ENCODE measurements around the gene CHST12.
A peak's percentile ranks its signal among the peaks of the same experiment; 100 is the strongest.

Gene CHST12

GRCh38 chr7:2372724-2373123 lies 30.7 kb upstream of the CHST12 start:
- no peaks in the 10 kb centered on the region for H3K9me3 ChIP-seq (ENCODE audit: control extremely low read depth in 1 of 5, control insufficient read depth in 4 of 5, insufficient read depth in 2 of 5, low read depth in 1 of 5, low read length in 4 of 5)
- no peak overlapping the region for H3K4me3 ChIP-seq (ENCODE audit: control insufficient read depth in 1 of 7, extremely low read depth in 1 of 7, insufficient read depth in 4 of 7, low read depth in 2 of 7, low read length in 6 of 7)
- ChIA-PET POLR2A (no interaction called here), CTCF (interaction anchor here (1.0 to 1.3 kb wide), 2 partner anchors 9 to 77 kb away, joined by 3 read pairs; no protein-coding TSS in a partner anchor)
- H3K27me3 ChIP-seq (replicated peaks in 2 of 5; ENCODE audit: control insufficient read depth in 4 of 5, insufficient read depth in 5 of 5, low read length in 4 of 5) = no peaks in the 10 kb centered on the region
- 97% methylated on average over 13 of the region's 14 CpGs for WGBS (ENCODE audit: insufficient coverage)
- peak overlapping the region in 1 of 2 experiments; percentile 17 for H3K27ac ChIP-seq (ENCODE audit: insufficient read depth in 1 of 2, low read depth in 1 of 2, low read length in 2 of 2, poor library complexity in 1 of 2, severe bottlenecking in 2 of 2)
- H3K4me1 ChIP-seq (ENCODE audit: control extremely low read depth in 1 of 4, control insufficient read depth in 4 of 4, insufficient read depth in 4 of 4, low read length in 3 of 4) = no peaks in the 10 kb centered on the region
- peaks cover 21 to 94% (median 77%) of the 10 kb centered on the region in 4 experiments for H3K36me3 ChIP-seq (ENCODE audit: control insufficient read depth in 4 of 4, insufficient read depth in 4 of 4, low read length in 3 of 4)
- no peak for DNase-seq

- H3K4me3 ChIP-seq (ENCODE audit: control insufficient read depth in 1 of 7, extremely low read depth in 1 of 7, insufficient read depth in 4 of 7, low read depth in 2 of 7, low read length in 6 of 7) = no peak overlapping the region
- no peak for DNase-seq
- no peak overlapping the region for H3K27ac ChIP-seq (ENCODE audit: insufficient read depth in 1 of 2, low read depth in 1 of 2, low read length in 2 of 2, poor library complexity in 1 of 2, severe bottlenecking in 2 of 2)
- no peaks in the 10 kb centered on the region for H3K4me1 ChIP-seq (ENCODE audit: control extremely low read depth in 1 of 4, control insufficient read depth in 4 of 4, insufficient read depth in 4 of 4, low read length in 3 of 4)
- ChIA-PET CTCF (interaction anchor here (1.0 to 1.3 kb wide), 2 partner anchors 10 to 77 kb away, joined by 3 read pairs; no protein-coding TSS in a partner anchor), POLR2A (no interaction called here)
- peaks cover 21 to 91% (median 76%) of the 10 kb centered on the region in 4 experiments for H3K36me3 ChIP-seq (ENCODE audit: control insufficient read depth in 4 of 4, insufficient read depth in 4 of 4, low read length in 3 of 4)
- 94% methylated on average over 13 of the region's 14 CpGs for WGBS (ENCODE audit: insufficient coverage)
- no peaks in the 10 kb centered on the region for H3K27me3 ChIP-seq (replicated peaks in 2 of 5; ENCODE audit: control insufficient read depth in 4 of 5, insufficient read depth in 5 of 5, low read length in 4 of 5)
- no peaks in the 10 kb centered on the region for H3K9me3 ChIP-seq (ENCODE audit: control extremely low read depth in 1 of 5, control insufficient read depth in 4 of 5, insufficient read depth in 2 of 5, low read depth in 1 of 5, low read length in 4 of 5)
Observed at GRCh38 chr7:2373124-2373556, 30.3 kb upstream of the CHST12 start.

GRCh38 chr7:2373646-2374045 lies 29.8 kb upstream of the CHST12 start:
- DNase-seq = no peak
- ChIA-PET POLR2A (no interaction called here), CTCF (interaction anchor here (0.7 to 1.4 kb wide), 3 partner anchors 11 to 95 kb away, joined by 3 to 4 read pairs (median 4); no protein-coding TSS in a partner anchor)
- H3K27me3 ChIP-seq (replicated peaks in 2 of 5; ENCODE audit: control insufficient read depth in 4 of 5, insufficient read depth in 5 of 5, low read length in 4 of 5) = no peaks in the 10 kb centered on the region
- H3K4me3 ChIP-seq (ENCODE audit: control insufficient read depth in 1 of 7, extremely low read depth in 1 of 7, insufficient read depth in 4 of 7, low read depth in 2 of 7, low read length in 6 of 7) = no peak overlapping the region
- H3K27ac ChIP-seq (ENCODE audit: insufficient read depth in 1 of 2, low read depth in 1 of 2, low read length in 2 of 2, poor library complexity in 1 of 2, severe bottlenecking in 2 of 2) = no peak overlapping the region
- WGBS (ENCODE audit: insufficient coverage) = 95% methylated on average over 4 of the region's 7 CpGs
- H3K36me3 ChIP-seq (ENCODE audit: control insufficient read depth in 4 of 4, insufficient read depth in 4 of 4, low read length in 3 of 4) = peaks cover 21 to 91% (median 74%) of the 10 kb centered on the region in 4 experiments
- no peaks in the 10 kb centered on the region for H3K4me1 ChIP-seq (ENCODE audit: control extremely low read depth in 1 of 4, control insufficient read depth in 4 of 4, insufficient read depth in 4 of 4, low read length in 3 of 4)
- H3K9me3 ChIP-seq (ENCODE audit: control extremely low read depth in 1 of 5, control insufficient read depth in 4 of 5, insufficient read depth in 2 of 5, low read depth in 1 of 5, low read length in 4 of 5) = no peaks in the 10 kb centered on the region

GRCh38 chr7:2374401-2374800 lies 29.0 kb upstream of the CHST12 start:
- DNase-seq = no peak
- Histone ChIP-seq H3K4me1 (ENCODE audit: control extremely low read depth in 1 of 4, control insufficient read depth in 4 of 4, insufficient read depth in 4 of 4, low read length in 3 of 4) (no peaks in the 10 kb centered on the region), H3K27me3 (replicated peaks in 2 of 5; ENCODE audit: control insufficient read depth in 4 of 5, insufficient read depth in 5 of 5, low read length in 4 of 5) (no peaks in the 10 kb centered on the region), H3K9me3 (ENCODE audit: control extremely low read depth in 1 of 5, control insufficient read depth in 4 of 5, insufficient read depth in 2 of 5, low read depth in 1 of 5, low read length in 4 of 5) (no peaks in the 10 kb centered on the region), H3K36me3 (ENCODE audit: control insufficient read depth in 4 of 4, insufficient read depth in 4 of 4, low read length in 3 of 4) (peaks cover 22 to 91% (median 73%) of the 10 kb centered on the region in 4 experiments), H3K4me3 (ENCODE audit: control insufficient read depth in 1 of 7, extremely low read depth in 1 of 7, insufficient read depth in 4 of 7, low read depth in 2 of 7, low read length in 6 of 7) (no peak overlapping the region), H3K27ac (ENCODE audit: insufficient read depth in 1 of 2, low read depth in 1 of 2, low read length in 2 of 2, poor library complexity in 1 of 2, severe bottlenecking in 2 of 2) (no peak overlapping the region)
- WGBS (ENCODE audit: insufficient coverage) = 97% methylated on average over 18 of the region's 18 CpGs
- ChIA-PET POLR2A (no interaction called here), CTCF (interaction anchor here (0.7 to 1.4 kb wide), 2 partner anchors 10 to 94 kb away, joined by 4 read pairs; no protein-coding TSS in a partner anchor)

GRCh38 chr7:2374830-2375728 lies 28.3 kb upstream of the CHST12 start:
- H3K27me3 ChIP-seq (replicated peaks in 2 of 5; ENCODE audit: control insufficient read depth in 4 of 5, insufficient read depth in 5 of 5, low read length in 4 of 5) = no peaks in the 10 kb centered on the region
- WGBS (ENCODE audit: insufficient coverage) = 98% methylated on average over 26 of the region's 26 CpGs
- ChIA-PET POLR2A (no interaction called here), CTCF (interaction anchor here (1.4 to 2.4 kb wide), 2 partner anchors 9 kb away, joined by 4 to 6 read pairs; no protein-coding TSS in a partner anchor)
- no peak for DNase-seq
- peaks cover 26 to 91% (median 73%) of the 10 kb centered on the region in 4 experiments for H3K36me3 ChIP-seq (ENCODE audit: control insufficient read depth in 4 of 4, insufficient read depth in 4 of 4, low read length in 3 of 4)
- no peaks in the 10 kb centered on the region for H3K9me3 ChIP-seq (ENCODE audit: control extremely low read depth in 1 of 5, control insufficient read depth in 4 of 5, insufficient read depth in 2 of 5, low read depth in 1 of 5, low read length in 4 of 5)
- H3K4me3 ChIP-seq (ENCODE audit: control insufficient read depth in 1 of 7, extremely low read depth in 1 of 7, insufficient read depth in 4 of 7, low read depth in 2 of 7, low read length in 6 of 7) = no peak overlapping the region
- H3K27ac ChIP-seq (ENCODE audit: insufficient read depth in 1 of 2, low read depth in 1 of 2, low read length in 2 of 2, poor library complexity in 1 of 2, severe bottlenecking in 2 of 2) = no peak overlapping the region
- no peaks in the 10 kb centered on the region for H3K4me1 ChIP-seq (ENCODE audit: control extremely low read depth in 1 of 4, control insufficient read depth in 4 of 4, insufficient read depth in 4 of 4, low read length in 3 of 4)

GRCh38 chr7:2376351-2377154 lies 26.9 kb upstream of the CHST12 start:
- ChIA-PET CTCF (interaction anchor here (1.2 to 2.4 kb wide), 3 partner anchors 11 to 80 kb away, joined by 3 to 6 read pairs (median 4); no protein-coding TSS in a partner anchor), POLR2A (no interaction called here)
- no peak overlapping the region for H3K4me3 ChIP-seq (ENCODE audit: control insufficient read depth in 1 of 7, extremely low read depth in 1 of 7, insufficient read depth in 4 of 7, low read depth in 2 of 7, low read length in 6 of 7)

More at GRCh38 chr7:2376351-2377154, 26.9 kb upstream of the CHST12 start:
- peaks cover 26 to 93% (median 73%) of the 10 kb centered on the region in 4 experiments for H3K36me3 ChIP-seq (ENCODE audit: control insufficient read depth in 4 of 4, insufficient read depth in 4 of 4, low read length in 3 of 4)
- H3K4me1 ChIP-seq (ENCODE audit: control extremely low read depth in 1 of 4, control insufficient read depth in 4 of 4, insufficient read depth in 4 of 4, low read length in 3 of 4) = no peaks in the 10 kb centered on the region
- H3K27me3 ChIP-seq (replicated peaks in 2 of 5; ENCODE audit: control insufficient read depth in 4 of 5, insufficient read depth in 5 of 5, low read length in 4 of 5) = no peaks in the 10 kb centered on the region
- H3K9me3 ChIP-seq (ENCODE audit: control extremely low read depth in 1 of 5, control insufficient read depth in 4 of 5, insufficient read depth in 2 of 5, low read depth in 1 of 5, low read length in 4 of 5) = no peaks in the 10 kb centered on the region
- no peak overlapping the region for H3K27ac ChIP-seq (ENCODE audit: insufficient read depth in 1 of 2, low read depth in 1 of 2, low read length in 2 of 2, poor library complexity in 1 of 2, severe bottlenecking in 2 of 2)
- DNase-seq = no peak
- WGBS (ENCODE audit: insufficient coverage) = 94% methylated on average over 26 of the region's 27 CpGs

All from common myeloid progenitor, CD34-positive (primary cell).